ENCODE results near the gene RNF224. TPM values are rescaled to one million over a fixed set of nuclear protein-coding genes. Genes with fewer than 3 reads are reported as not detected.

RNF224 gene
- total and polyA plus RNA-seq, 2 experiments from 2014 or later: not detected

GRCh38 chr9:137228968-137229896 is 1.9 kb downstream of the RNF224 start:
- no peak overlapping the region for H3K27ac ChIP-seq
- TF ChIP-seq, protein P1, sequence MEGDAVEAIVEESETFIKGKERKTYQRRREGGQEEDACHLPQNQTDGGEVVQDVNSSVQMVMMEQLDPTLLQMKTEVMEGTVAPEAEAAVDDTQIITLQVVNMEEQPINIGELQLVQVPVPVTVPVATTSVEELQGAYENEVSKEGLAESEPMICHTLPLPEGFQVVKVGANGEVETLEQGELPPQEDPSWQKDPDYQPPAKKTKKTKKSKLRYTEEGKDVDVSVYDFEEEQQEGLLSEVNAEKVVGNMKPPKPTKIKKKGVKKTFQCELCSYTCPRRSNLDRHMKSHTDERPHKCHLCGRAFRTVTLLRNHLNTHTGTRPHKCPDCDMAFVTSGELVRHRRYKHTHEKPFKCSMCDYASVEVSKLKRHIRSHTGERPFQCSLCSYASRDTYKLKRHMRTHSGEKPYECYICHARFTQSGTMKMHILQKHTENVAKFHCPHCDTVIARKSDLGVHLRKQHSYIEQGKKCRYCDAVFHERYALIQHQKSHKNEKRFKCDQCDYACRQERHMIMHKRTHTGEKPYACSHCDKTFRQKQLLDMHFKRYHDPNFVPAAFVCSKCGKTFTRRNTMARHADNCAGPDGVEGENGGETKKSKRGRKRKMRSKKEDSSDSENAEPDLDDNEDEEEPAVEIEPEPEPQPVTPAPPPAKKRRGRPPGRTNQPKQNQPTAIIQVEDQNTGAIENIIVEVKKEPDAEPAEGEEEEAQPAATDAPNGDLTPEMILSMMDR (IDR thresholded peaks at IDR 0.05; ENCODE audit: low read depth, low read length): no peak
- H3K36me3 ChIP-seq: no peaks in the 10 kb centered on the region
- H3K4me3 ChIP-seq: no peak overlapping the region
- H3K4me1 ChIP-seq (ENCODE audit: low read depth): peaks cover 3% of the 10 kb centered on the region
- no peaks in the 10 kb centered on the region for H3K9me3 ChIP-seq (ENCODE audit: low read depth)
- no peak for DNase-seq (ENCODE audit: low read depth in 1 of 2, low spot score in 1 of 2)
- no peaks in the 10 kb centered on the region for H3K27me3 ChIP-seq

DNA sequence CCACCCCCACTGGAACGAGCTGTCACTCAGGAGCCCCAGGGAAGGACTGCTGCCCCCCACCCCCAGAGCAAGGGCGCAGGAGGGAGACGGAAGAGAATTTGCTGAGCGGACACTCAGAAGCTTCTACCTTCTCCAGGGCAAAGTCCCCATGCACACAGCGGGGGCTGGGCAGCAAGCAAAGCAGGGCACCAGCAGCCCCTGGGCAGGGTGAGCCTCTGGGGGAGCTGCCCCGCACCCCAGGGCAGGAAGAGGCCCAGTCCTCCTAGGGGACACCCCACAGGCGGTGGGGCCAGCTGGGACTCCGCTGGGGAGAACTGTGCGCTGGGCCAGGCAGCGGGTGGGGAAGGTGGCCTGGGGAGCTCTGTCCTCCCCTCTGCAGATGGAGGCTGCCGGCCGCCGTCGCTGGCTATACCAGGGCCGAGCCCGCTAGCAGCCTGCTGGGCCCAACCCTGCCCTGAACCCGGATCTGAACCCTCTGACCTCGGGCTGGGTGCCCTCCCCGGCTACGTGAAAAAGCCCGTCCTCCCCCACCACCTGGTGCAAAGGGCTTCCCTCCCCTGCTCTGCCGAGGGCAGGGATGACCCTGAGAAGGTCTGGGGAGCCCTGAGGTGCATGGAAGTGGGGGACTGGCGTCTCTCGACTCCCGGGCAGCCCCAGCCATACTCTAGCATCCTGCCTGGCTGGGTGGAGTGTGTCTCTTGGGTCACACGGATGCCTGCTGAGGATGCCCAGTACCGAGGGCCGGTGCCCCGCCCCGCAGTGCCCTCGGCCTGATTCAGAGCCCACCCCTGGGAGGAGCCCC is 2.8 kb downstream of the RNF224 start:
- Histone ChIP-seq H3K36me3 (no peaks in the 10 kb centered on the region), H3K4me3 (no peak overlapping the region), H3K27me3 (no peaks in the 10 kb centered on the region), H3K4me1 (ENCODE audit: low read depth) (peaks cover 3% of the 10 kb centered on the region), H3K9me3 (ENCODE audit: low read depth) (no peaks in the 10 kb centered on the region), H3K27ac (no peak overlapping the region)
- DNase-seq (ENCODE audit: low read depth in 1 of 2, low spot score in 1 of 2): no peak
- TF ChIP-seq, protein P1 (IDR thresholded peaks at IDR 0.05; ENCODE audit: low read depth, low read length): no peak

- TF ChIP-seq, protein P1 (IDR thresholded peaks at IDR 0.05; ENCODE audit: low read depth, low read length): no peak
- H3K36me3 ChIP-seq: no peaks in the 10 kb centered on the region
- no peaks in the 10 kb centered on the region for H3K9me3 ChIP-seq (ENCODE audit: low read depth)
- H3K4me1 ChIP-seq (ENCODE audit: low read depth): peaks cover 8% of the 10 kb centered on the region
- no peaks in the 10 kb centered on the region for H3K27me3 ChIP-seq
- H3K27ac ChIP-seq: no peak within 1 kb of the TSS
- no peak within 1 kb of the TSS for H3K4me3 ChIP-seq
- DNase-seq (ENCODE audit: low read depth in 1 of 2, low spot score in 1 of 2): no peak
Measured at GRCh38 chr9:137230705-137231371, 3.5 kb downstream of the RNF224 start, which contains the start of gene SLC34A3. Gene SLC34A3, plus strand, starts transcription at chr9:137230901. Its CDS starts 802 bp downstream, at chr9:137231703.

GRCh38 chr9:137231372-137232039 is 4.2 kb downstream of the RNF224 start:
- Histone ChIP-seq H3K27ac (no peak overlapping the region), H3K9me3 (ENCODE audit: low read depth) (no peaks in the 10 kb centered on the region), H3K4me3 (no peak overlapping the region), H3K27me3 (no peaks in the 10 kb centered on the region), H3K4me1 (ENCODE audit: low read depth) (peaks cover 13% of the 10 kb centered on the region), H3K36me3 (no peaks in the 10 kb centered on the region)
- DNase-seq (ENCODE audit: low read depth in 1 of 2, low spot score in 1 of 2): no peak
- TF ChIP-seq, protein P1 (IDR thresholded peaks at IDR 0.05; ENCODE audit: low read depth, low read length): no peak

GRCh38 chr9:137232101-137232500 is 4.8 kb downstream of the RNF224 start:
- Histone ChIP-seq H3K4me1 (ENCODE audit: low read depth) (peaks cover 16% of the 10 kb centered on the region), H3K4me3 (no peak overlapping the region), H3K27ac (no peak overlapping the region), H3K36me3 (no peaks in the 10 kb centered on the region), H3K27me3 (no peaks in the 10 kb centered on the region), H3K9me3 (ENCODE audit: low read depth) (no peaks in the 10 kb centered on the region)
- TF ChIP-seq, protein P1 (IDR thresholded peaks at IDR 0.05; ENCODE audit: low read depth, low read length): no peak
- no peak for DNase-seq (ENCODE audit: low read depth in 1 of 2, low spot score in 1 of 2)
